ENCODE measurements around the gene JAK1. TPM values are rescaled to one million over a fixed set of nuclear protein-coding genes. Genes with fewer than 3 reads are reported as not detected.

The JAK1 gene
- total RNA-seq, 6 donors from 2014 or later = 156 to 191 (median 167) TPM

GRCh38 chr1:64938991-64939390, 27.4 kb downstream of the JAK1 start:
- 78 to 83% methylated on average over 2 of the region's 2 CpGs for WGBS, 2 donors
- no peak for DNase-seq

DNA sequence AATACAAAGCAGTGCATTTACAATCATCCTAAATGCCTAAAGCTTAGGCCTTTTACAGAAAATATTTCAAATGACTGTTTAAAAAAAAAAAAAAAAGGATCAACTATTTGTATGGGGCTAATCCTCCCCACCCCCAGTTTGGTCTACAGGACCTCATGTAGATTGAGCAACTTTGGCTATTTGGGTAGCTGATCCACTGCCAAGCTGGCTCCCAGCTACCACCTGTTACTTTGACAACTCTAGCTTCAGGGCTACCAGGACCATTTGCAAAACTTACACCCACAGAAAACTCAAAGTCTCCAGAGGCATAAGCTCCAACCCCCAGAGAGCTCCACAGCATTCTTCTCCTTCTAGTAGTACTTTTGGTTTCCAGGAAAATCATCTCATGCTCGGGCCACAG, 29.4 kb downstream of the JAK1 start:
- TF ChIP-seq POLR2AphosphoS5 (IDR thresholded peaks at IDR 0.05) = no peak
- TF ChIP-seq, protein P1, sequence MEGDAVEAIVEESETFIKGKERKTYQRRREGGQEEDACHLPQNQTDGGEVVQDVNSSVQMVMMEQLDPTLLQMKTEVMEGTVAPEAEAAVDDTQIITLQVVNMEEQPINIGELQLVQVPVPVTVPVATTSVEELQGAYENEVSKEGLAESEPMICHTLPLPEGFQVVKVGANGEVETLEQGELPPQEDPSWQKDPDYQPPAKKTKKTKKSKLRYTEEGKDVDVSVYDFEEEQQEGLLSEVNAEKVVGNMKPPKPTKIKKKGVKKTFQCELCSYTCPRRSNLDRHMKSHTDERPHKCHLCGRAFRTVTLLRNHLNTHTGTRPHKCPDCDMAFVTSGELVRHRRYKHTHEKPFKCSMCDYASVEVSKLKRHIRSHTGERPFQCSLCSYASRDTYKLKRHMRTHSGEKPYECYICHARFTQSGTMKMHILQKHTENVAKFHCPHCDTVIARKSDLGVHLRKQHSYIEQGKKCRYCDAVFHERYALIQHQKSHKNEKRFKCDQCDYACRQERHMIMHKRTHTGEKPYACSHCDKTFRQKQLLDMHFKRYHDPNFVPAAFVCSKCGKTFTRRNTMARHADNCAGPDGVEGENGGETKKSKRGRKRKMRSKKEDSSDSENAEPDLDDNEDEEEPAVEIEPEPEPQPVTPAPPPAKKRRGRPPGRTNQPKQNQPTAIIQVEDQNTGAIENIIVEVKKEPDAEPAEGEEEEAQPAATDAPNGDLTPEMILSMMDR (IDR thresholded peaks at IDR 0.05) = no peak
- no peak for TF ChIP-seq EP300 (IDR thresholded peaks at IDR 0.05)
- TF ChIP-seq POLR2A (IDR thresholded peaks at IDR 0.05) = no peak
- 89 to 92% methylated on average over 1 of the region's 1 CpG for WGBS, 2 donors
- Histone ChIP-seq H3K4me1 (peaks cover 49 to 56% (median 54%) of the 10 kb centered on the region in 4 donors), H3K36me3 (no peaks in the 10 kb centered on the region), H3K9me3 (no peaks in the 10 kb centered on the region), H3K4me3 (no peak overlapping the region), H3K27ac (no peak overlapping the region), H3K27me3 (no peaks in the 10 kb centered on the region)
- ATAC-seq (ENCODE audit: low FRiP score in 2 of 2) (no peak), DNase-seq (peak in 1 of 2 donors; percentile 46)

More at GRCh38 chr1:64938991-64939390, 27.4 kb downstream of the JAK1 start:
- Histone ChIP-seq H3K27me3 (no peaks in the 10 kb centered on the region), H3K36me3 (no peaks in the 10 kb centered on the region), H3K27ac (no peak overlapping the region), H3K4me1 (peaks cover 38 to 53% (median 49%) of the 10 kb centered on the region in 4 donors), H3K4me3 (no peak overlapping the region), H3K9me3 (no peaks in the 10 kb centered on the region)
- ATAC-seq (ENCODE audit: low FRiP score in 2 of 2) = no peak
- TF ChIP-seq, protein P1 (IDR thresholded peaks at IDR 0.05) = no peak
- TF ChIP-seq POLR2AphosphoS5 (IDR thresholded peaks at IDR 0.05) = no peak
- no peak for TF ChIP-seq POLR2A (IDR thresholded peaks at IDR 0.05)
- no peak for TF ChIP-seq EP300 (IDR thresholded peaks at IDR 0.05)

DNA sequence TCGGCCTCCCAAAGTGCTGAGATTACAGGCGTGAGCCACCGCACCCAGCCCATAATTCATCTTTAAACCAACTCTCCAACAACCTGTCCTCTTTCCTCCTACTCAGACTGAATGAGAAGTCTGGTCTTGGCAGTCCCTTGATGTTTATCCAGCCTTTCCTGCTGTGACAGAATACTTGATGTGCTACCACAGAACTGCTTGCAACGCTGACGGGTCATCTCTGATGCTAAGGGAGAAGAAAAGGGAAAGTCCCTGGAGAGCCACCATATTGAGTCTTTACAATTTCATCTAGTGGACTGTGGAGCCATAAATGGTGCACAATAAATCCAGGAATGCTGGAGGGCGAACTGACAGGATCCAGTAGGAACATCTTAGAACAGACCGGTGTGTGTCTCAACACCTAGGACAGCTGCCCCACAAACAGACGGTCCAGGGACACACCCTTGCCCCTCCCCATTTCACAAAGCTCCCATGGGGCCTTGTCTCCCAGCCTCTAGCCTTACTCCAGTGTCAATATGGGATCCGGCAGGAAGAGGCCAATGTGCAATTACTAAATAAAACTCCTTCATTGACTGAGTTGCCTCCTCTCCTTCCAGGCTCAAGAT, 30.7 kb downstream of the JAK1 start:
- H3K4me3 ChIP-seq = no peak overlapping the region
- H3K9me3 ChIP-seq = no peaks in the 10 kb centered on the region
- H3K4me1 ChIP-seq = peaks cover 46 to 50% (median 48%) of the 10 kb centered on the region in 4 donors
- DNase-seq = no peak
- no peak for ATAC-seq (ENCODE audit: low FRiP score in 2 of 2)
- H3K27me3 ChIP-seq = no peaks in the 10 kb centered on the region
- H3K36me3 ChIP-seq = no peaks in the 10 kb centered on the region
- 75 to 83% methylated on average over 7 to 9 of the region's 9 CpGs for WGBS, 2 donors
- peak overlapping the region in 2 of 4 donors; percentile 73 to 78 for H3K27ac ChIP-seq
- peak in 1 of 4 donors; percentile 42 for TF ChIP-seq EP300 (IDR thresholded peaks at IDR 0.05)
- TF ChIP-seq, protein P1 (IDR thresholded peaks at IDR 0.05) = no peak
- TF ChIP-seq POLR2AphosphoS5 (IDR thresholded peaks at IDR 0.05) = peak in 1 of 2 donors; percentile 29
- TF ChIP-seq POLR2A (IDR thresholded peaks at IDR 0.05) = no peak

DNA sequence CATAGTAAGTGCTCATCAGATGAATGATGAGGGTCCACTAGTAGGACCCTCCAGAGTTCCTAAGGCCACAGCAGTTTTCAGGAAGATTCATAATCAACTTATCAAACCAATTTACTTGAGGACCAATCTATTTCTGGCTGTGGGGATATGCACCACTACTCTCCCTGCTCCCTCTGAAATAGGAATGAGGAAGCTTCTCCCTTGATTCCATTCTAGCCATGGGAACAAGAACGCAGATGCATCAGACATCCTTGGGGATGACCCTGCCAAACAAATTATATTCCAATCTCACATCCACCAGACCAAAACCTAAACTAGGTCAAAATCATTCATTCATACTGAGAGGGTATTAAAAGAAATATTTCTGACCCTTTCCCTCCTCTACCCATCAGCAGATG, 31.5 kb downstream of the JAK1 start:
- Histone ChIP-seq H3K4me1 (peaks cover 38 to 47% (median 42%) of the 10 kb centered on the region in 4 donors), H3K27ac (peak overlapping the region; percentile 73 to 78 (median 73)), H3K27me3 (no peaks in the 10 kb centered on the region), H3K9me3 (no peaks in the 10 kb centered on the region), H3K36me3 (no peaks in the 10 kb centered on the region), H3K4me3 (no peak overlapping the region)
- ATAC-seq (ENCODE audit: low FRiP score in 2 of 2) = no peak
- 92% methylated on average over 1 of the region's 1 CpG for WGBS, 2 donors
- TF ChIP-seq, protein P1 (IDR thresholded peaks at IDR 0.05) = no peak
- TF ChIP-seq EP300 (IDR thresholded peaks at IDR 0.05) (no peak), POLR2AphosphoS5 (IDR thresholded peaks at IDR 0.05) (no peak), POLR2A (IDR thresholded peaks at IDR 0.05) (no peak)
- DNase-seq = no peak

All from upper lobe of left lung (tissue), 6 donors.